ENCODE data around the gene SOX15. TPM values are rescaled to one million over a fixed set of nuclear protein-coding genes. Genes with fewer than 3 reads are reported as not detected.
"Not testable (repeated sequence)": the region's sequence is repeated elsewhere in the genome, so short reads cannot be mapped to it uniquely, and the experiment has no call there.

The SOX15 gene
- total RNA-seq, 2 experiments from 2014 or later = 0.84 to 1.6 TPM

- no peak overlapping the region for H3K4me2 ChIP-seq (ENCODE audit: low read length)
- H3K27ac ChIP-seq (ENCODE audit: low read depth, low read length, poor library complexity, severe bottlenecking) = no peak overlapping the region
- no peaks in the 10 kb centered on the region for H3K36me3 ChIP-seq (ENCODE audit: insufficient read depth, low read length)
- no peaks in the 10 kb centered on the region for H3K9me3 ChIP-seq (ENCODE audit: low read length)
- intact Hi-C loops (cut with micrococcal nuclease; ENCODE audit: unreplicated experiment) = loop anchor here (2.0 kb wide), 1 partner anchor 60 kb away; the partner anchor contains the start of gene TP53
- POLR2A ChIA-PET = interaction anchor here (0.6 kb wide), 1 partner anchor 13 kb away, joined by 3 read pairs; no protein-coding TSS in a partner anchor
- TF ChIP-seq CTCF (conservative IDR thresholded peaks at IDR 0.05; ENCODE audit: low read length) (no peak), EZH2phosphoT487 (IDR thresholded peaks at IDR 0.05; ENCODE audit: borderline replicate concordance, low read depth, low read length) (no peak)
- H3K79me2 ChIP-seq (ENCODE audit: insufficient read depth, low read depth, low read length) = no peaks in the 10 kb centered on the region
- no peaks in the 10 kb centered on the region for H3K9me2 ChIP-seq (ENCODE audit: insufficient read depth, low read length)
- CTCF ChIA-PET (ENCODE audit: unreplicated experiment) = interaction anchor here (0.6 kb wide), 1 partner anchor 317 kb away, joined by 3 read pairs; no protein-coding TSS in a partner anchor
- BruUV-seq (replicated peaks) = TSS peak; percentile 94
- H3K4me1 ChIP-seq (ENCODE audit: insufficient read depth, low read length, poor library complexity, severe bottlenecking) = peaks cover 4% of the 10 kb centered on the region
- H3K4me3 ChIP-seq (ENCODE audit: low read depth, low read length, poor library complexity, severe bottlenecking) = no peak overlapping the region
- no peak for DNase-seq (ENCODE audit: low spot score)
- no peaks in the 10 kb centered on the region for H4K20me1 ChIP-seq (ENCODE audit: insufficient read depth, low read length)
- H2AFZ ChIP-seq (ENCODE audit: low read length) = no peak overlapping the region
Observed at GRCh38 chr17:7626307-7626706, 36.4 kb upstream of the SOX15 start.

- H2AFZ ChIP-seq (ENCODE audit: low read length); BruUV-seq (replicated peaks); H3K27ac ChIP-seq (ENCODE audit: low read depth, low read length, poor library complexity, severe bottlenecking); DNase-seq (ENCODE audit: low spot score); H3K36me3 ChIP-seq (ENCODE audit: insufficient read depth, low read length); H3K9me3 ChIP-seq (ENCODE audit: low read length); H3K9me2 ChIP-seq (ENCODE audit: insufficient read depth, low read length); H4K20me1 ChIP-seq (ENCODE audit: insufficient read depth, low read length); H3K4me1 ChIP-seq (ENCODE audit: insufficient read depth, low read length, poor library complexity, severe bottlenecking); H3K4me2 ChIP-seq (ENCODE audit: low read length); H3K4me3 ChIP-seq (ENCODE audit: low read depth, low read length, poor library complexity, severe bottlenecking); H3K79me2 ChIP-seq (ENCODE audit: insufficient read depth, low read depth, low read length); CTCF ChIA-PET (ENCODE audit: unreplicated experiment); POLR2A ChIA-PET: not testable (repeated sequence)
- intact Hi-C loops (cut with micrococcal nuclease; ENCODE audit: unreplicated experiment) = loop anchor here (2.0 kb wide), 1 partner anchor 61 kb away; the partner anchor contains the start of gene TP53
Observed at GRCh38 chr17:7625749-7626148, 35.9 kb upstream of the SOX15 start.

- no peak for DNase-seq (ENCODE audit: low spot score)
- ChIA-PET CTCF (ENCODE audit: unreplicated experiment) (no interaction called here), POLR2A (no interaction called here)
- no peak overlapping the region for H2AFZ ChIP-seq (ENCODE audit: low read length)
- H4K20me1 ChIP-seq (ENCODE audit: insufficient read depth, low read length) = no peaks in the 10 kb centered on the region
- intact Hi-C loops (cut with micrococcal nuclease; ENCODE audit: unreplicated experiment) = no loop called here
- no peaks in the 10 kb centered on the region for H3K9me3 ChIP-seq (ENCODE audit: low read length)
- H3K4me3 ChIP-seq (ENCODE audit: low read depth, low read length, poor library complexity, severe bottlenecking) = no peak overlapping the region
- H3K9me2 ChIP-seq (ENCODE audit: insufficient read depth, low read length) = no peaks in the 10 kb centered on the region
- BruUV-seq (replicated peaks) = no TSS peak
- H3K36me3 ChIP-seq (ENCODE audit: insufficient read depth, low read length) = no peaks in the 10 kb centered on the region
- H3K27ac ChIP-seq (ENCODE audit: low read depth, low read length, poor library complexity, severe bottlenecking) = no peak overlapping the region
- peaks cover 4% of the 10 kb centered on the region for H3K4me1 ChIP-seq (ENCODE audit: insufficient read depth, low read length, poor library complexity, severe bottlenecking)
- H3K79me2 ChIP-seq (ENCODE audit: insufficient read depth, low read depth, low read length) = no peaks in the 10 kb centered on the region
- H3K4me2 ChIP-seq (ENCODE audit: low read length) = no peak overlapping the region
- TF ChIP-seq CTCF (conservative IDR thresholded peaks at IDR 0.05; ENCODE audit: low read length) (no peak), EZH2phosphoT487 (IDR thresholded peaks at IDR 0.05; ENCODE audit: borderline replicate concordance, low read depth, low read length) (no peak)
Observed at GRCh38 chr17:7623661-7624060, 33.8 kb upstream of the SOX15 start.
